ENCODE measurements around the gene FAM89A.
"Not testable (repeated sequence)": the region's sequence is repeated elsewhere in the genome, so short reads cannot be mapped to it uniquely, and the experiment has no call there.

FAM89A gene

GRCh38 chr1:231013391-231014015 is 26.6 kb downstream of the FAM89A start:
- Histone ChIP-seq H3K27me3 (ENCODE audit: control insufficient read depth, low read length) (no peaks in the 10 kb centered on the region), H3K27ac (ENCODE audit: low read depth, low read length) (no peak overlapping the region), H3K36me3 (ENCODE audit: control insufficient read depth, low read length) (no peaks in the 10 kb centered on the region), H3K9me3 (ENCODE audit: control insufficient read depth, insufficient read depth, low read length) (no peaks in the 10 kb centered on the region), H4K20me1 (ENCODE audit: control insufficient read depth, insufficient read depth, low read depth, low read length) (no peaks in the 10 kb centered on the region), H3K4me3 (ENCODE audit: low read length) (no peak overlapping the region), H3K4me2 (ENCODE audit: low read length) (no peak overlapping the region), H3K4me1 (ENCODE audit: control insufficient read depth, low read length) (no peaks in the 10 kb centered on the region), H3K79me2 (ENCODE audit: control insufficient read depth, low read length) (no peaks in the 10 kb centered on the region), H3K9me2 (replicated peaks; ENCODE audit: control insufficient read depth, low read length) (no peaks in the 10 kb centered on the region), H3F3A (ENCODE audit: control insufficient read depth, insufficient read depth) (no peaks in the 10 kb centered on the region)
- TF ChIP-seq CTCF (IDR thresholded peaks at IDR 0.05; ENCODE audit: low read depth, low read length, poor library complexity, severe bottlenecking) (no peak), EZH2phosphoT487 (IDR thresholded peaks at IDR 0.05; ENCODE audit: borderline replicate concordance, low read length) (no peak)

GRCh38 chr1:231011963-231012362 is 28.1 kb downstream of the FAM89A start:
- Histone ChIP-seq H3K27me3 (ENCODE audit: control insufficient read depth, low read length) (no peaks in the 10 kb centered on the region), H3K4me3 (ENCODE audit: low read length) (no peak overlapping the region), H3K79me2 (ENCODE audit: control insufficient read depth, low read length) (no peaks in the 10 kb centered on the region), H3K4me1 (ENCODE audit: control insufficient read depth, low read length) (no peaks in the 10 kb centered on the region), H3K9me2 (replicated peaks; ENCODE audit: control insufficient read depth, low read length) (no peaks in the 10 kb centered on the region), H3K4me2 (ENCODE audit: low read length) (no peak overlapping the region), H3K36me3 (ENCODE audit: control insufficient read depth, low read length) (no peaks in the 10 kb centered on the region), H4K20me1 (ENCODE audit: control insufficient read depth, insufficient read depth, low read depth, low read length) (no peaks in the 10 kb centered on the region), H3F3A (ENCODE audit: control insufficient read depth, insufficient read depth) (no peaks in the 10 kb centered on the region), H3K9me3 (ENCODE audit: control insufficient read depth, insufficient read depth, low read length) (no peaks in the 10 kb centered on the region), H3K27ac (ENCODE audit: low read depth, low read length) (no peak overlapping the region)
- no peak for TF ChIP-seq EZH2phosphoT487 (IDR thresholded peaks at IDR 0.05; ENCODE audit: borderline replicate concordance, low read length)
- TF ChIP-seq CTCF (IDR thresholded peaks at IDR 0.05; ENCODE audit: low read depth, low read length, poor library complexity, severe bottlenecking), result no peak

GRCh38 chr1:231011360-231011759 is 28.7 kb downstream of the FAM89A start:
- Histone ChIP-seq H3K4me3 (ENCODE audit: low read length) (no peak overlapping the region), H3F3A (ENCODE audit: control insufficient read depth, insufficient read depth) (no peaks in the 10 kb centered on the region), H3K4me2 (ENCODE audit: low read length) (no peak overlapping the region), H3K27me3 (ENCODE audit: control insufficient read depth, low read length) (no peaks in the 10 kb centered on the region), H3K27ac (ENCODE audit: low read depth, low read length) (no peak overlapping the region), H3K9me3 (ENCODE audit: control insufficient read depth, insufficient read depth, low read length) (no peaks in the 10 kb centered on the region), H3K79me2 (ENCODE audit: control insufficient read depth, low read length) (no peaks in the 10 kb centered on the region), H3K36me3 (ENCODE audit: control insufficient read depth, low read length) (no peaks in the 10 kb centered on the region), H3K4me1 (ENCODE audit: control insufficient read depth, low read length) (no peaks in the 10 kb centered on the region), H4K20me1 (ENCODE audit: control insufficient read depth, insufficient read depth, low read depth, low read length) (no peaks in the 10 kb centered on the region), H3K9me2 (replicated peaks; ENCODE audit: control insufficient read depth, low read length) (no peaks in the 10 kb centered on the region)
- TF ChIP-seq CTCF (IDR thresholded peaks at IDR 0.05; ENCODE audit: low read depth, low read length, poor library complexity, severe bottlenecking), result no peak

- H3F3A ChIP-seq (ENCODE audit: control insufficient read depth, insufficient read depth); H3K4me3 ChIP-seq (ENCODE audit: low read length); H3K9me2 ChIP-seq (replicated peaks; ENCODE audit: control insufficient read depth, low read length); H3K9me3 ChIP-seq (ENCODE audit: control insufficient read depth, insufficient read depth, low read length); H3K27ac ChIP-seq (ENCODE audit: low read depth, low read length); H3K27me3 ChIP-seq (ENCODE audit: control insufficient read depth, low read length); H3K36me3 ChIP-seq (ENCODE audit: control insufficient read depth, low read length); H3K79me2 ChIP-seq (ENCODE audit: control insufficient read depth, low read length); H4K20me1 ChIP-seq (ENCODE audit: control insufficient read depth, insufficient read depth, low read depth, low read length); H3K4me2 ChIP-seq (ENCODE audit: low read length); H3K4me1 ChIP-seq (ENCODE audit: control insufficient read depth, low read length): not testable (repeated sequence)
Observed at GRCh38 chr1:231007535-231007934, 32.5 kb downstream of the FAM89A start.

All from DOHH2 (cell line).